ENCODE data around the gene RETREG3. TPM values are rescaled to one million over a fixed set of nuclear protein-coding genes. Genes with fewer than 3 reads are reported as not detected.

Gene RETREG3
- total and polyA plus RNA-seq, 11 donors, result 12.2 to 39.0 (median 24.9) TPM

- Histone ChIP-seq H3K36me3 (no peaks in the 10 kb centered on the region), H3K9me3 (no peaks in the 10 kb centered on the region), H3K4me1 (peaks cover 0 to 17% (median 10%) of the 10 kb centered on the region in 12 donors), H3K27ac (peak overlapping the region; percentile 36 to 90 (median 74)), H3K27me3 (peaks cover 0 to 8% (median 0%) of the 10 kb centered on the region in 9 donors), H3K4me3 (peak overlapping the region in 11 of 12 donors; percentile 17 to 60 (median 47))
- peak; percentile 61 to 81 (median 72) for DNase-seq
- peak; percentile 57 to 83 (median 80) for ATAC-seq
- 27 to 31% (median 27%) methylated on average over 41 to 42 of the region's 42 CpGs for WGBS, 4 donors
- TF ChIP-seq POLR2A (IDR thresholded peaks at IDR 0.05) (no peak), CTCF (IDR thresholded peaks at IDR 0.05) (no peak)
- intact Hi-C loops (cut with DNase I), result loop anchor here in 3 of 10 donors (5.0 kb wide), 2 partner anchors 36 to 41 kb away; no protein-coding TSS in a partner anchor
These were observed 44.3 kb upstream of the RETREG3 start for GRCh38 chr17:42653179-42654124.

GRCh38 chr17:42651392-42651791 lies 42.2 kb upstream of the RETREG3 start:
- intact Hi-C loops (cut with DNase I), result loop anchor here in 3 of 10 donors (5.0 kb wide), 2 partner anchors 34 to 39 kb away; no protein-coding TSS in a partner anchor
- no peak for ATAC-seq
- H3K36me3 ChIP-seq, result no peaks in the 10 kb centered on the region
- no peak overlapping the region for H3K4me3 ChIP-seq
- no peak for DNase-seq
- H3K9me3 ChIP-seq, result no peaks in the 10 kb centered on the region
- peaks cover 0 to 17% (median 10%) of the 10 kb centered on the region in 12 donors for H3K4me1 ChIP-seq
- H3K27me3 ChIP-seq, result peaks cover 0 to 8% (median 0%) of the 10 kb centered on the region in 9 donors
- TF ChIP-seq CTCF (IDR thresholded peaks at IDR 0.05) (no peak), POLR2A (IDR thresholded peaks at IDR 0.05) (no peak)
- 74 to 86% (median 82%) methylated on average over 4 of the region's 4 CpGs for WGBS, 4 donors
- H3K27ac ChIP-seq, result no peak overlapping the region

GRCh38 chr17:42647778-42648177 lies 38.6 kb upstream of the RETREG3 start:
- Histone ChIP-seq H3K4me3 (no peak overlapping the region), H3K4me1 (no peaks in the 10 kb centered on the region), H3K36me3 (no peaks in the 10 kb centered on the region), H3K27ac (no peak overlapping the region), H3K27me3 (no peaks in the 10 kb centered on the region), H3K9me3 (no peaks in the 10 kb centered on the region)
- intact Hi-C loops (cut with DNase I), result no loop called here
- DNase-seq, result no peak
- WGBS, 4 donors, result 85 to 89% (median 87%) methylated on average over 5 of the region's 5 CpGs
- TF ChIP-seq CTCF (IDR thresholded peaks at IDR 0.05) (no peak), POLR2A (IDR thresholded peaks at IDR 0.05) (no peak)
- ATAC-seq, result no peak

- ATAC-seq, result no peak
- Histone ChIP-seq H3K27me3 (no peaks in the 10 kb centered on the region), H3K27ac (no peak overlapping the region), H3K9me3 (no peaks in the 10 kb centered on the region), H3K36me3 (no peaks in the 10 kb centered on the region), H3K4me1 (no peaks in the 10 kb centered on the region), H3K4me3 (no peak overlapping the region)
- intact Hi-C loops (cut with DNase I), result no loop called here
- no peak for TF ChIP-seq CTCF (IDR thresholded peaks at IDR 0.05)
- no peak for TF ChIP-seq POLR2A (IDR thresholded peaks at IDR 0.05)
- 21 to 30% (median 29%) methylated on average over 2 of the region's 2 CpGs for WGBS, 4 donors
- no peak for DNase-seq
These were observed 33.2 kb upstream of the RETREG3 start for GRCh38 chr17:42642336-42642735.
